HL-60 (cell line): ENCODE measurements around the gene RRP7A.

Source experiments
- DNase-seq, 2 experiments: peaks; one replicate each; pipeline ENCODE4 v3.0.0-alpha.2; 2010 to 2020; ENCODE audit warnings: low read depth in 1 of 2, low spot score in 1 of 2
- H3K27ac ChIP-seq: fragments of 250-450 bp; sonication (Bioruptor Pico); replicated peaks from 2 replicates; pipeline ENCODE4 v1.5.1; 2020; ENCODE audit warnings: mild to moderate bottlenecking, moderate library complexity
- H3K27me3 ChIP-seq: fragments of 250-450 bp; sonication (Bioruptor Pico); 2 replicates; pipeline ENCODE4 v1.5.1; 2021; ENCODE audit warnings: mild to moderate bottlenecking, moderate library complexity; ENCODE audit not compliant: insufficient read depth, poor library complexity, severe bottlenecking
- H3K4me3 ChIP-seq: replicated peaks from 2 replicates; pipeline ENCODE4 v1.5.1; 2011; ENCODE audit warnings: mild to moderate bottlenecking, control low read depth, low read length; ENCODE audit not compliant: insufficient read depth
- GABPA ChIP-seq: IDR thresholded peaks from 2 replicates; pipeline ENCODE4 v1.6.1; 2012; ENCODE audit warnings: low read depth
- POLR2AphosphoS5 ChIP-seq: IDR thresholded peaks from 2 replicates; pipeline ENCODE4 v1.6.1; 2012; ENCODE audit warnings: low read depth
- SPI1 ChIP-seq: IDR thresholded peaks from 2 replicates; pipeline ENCODE4 v1.6.1; 2012; ENCODE audit warnings: low read depth, mild to moderate bottlenecking, borderline replicate concordance
- TF ChIP-seq, protein P1 (sequence below): IDR thresholded peaks from 2 replicates; pipeline ENCODE4 v1.6.1; 2012; ENCODE audit warnings: low read depth; ENCODE audit not compliant: insufficient replicate concordance
- TF ChIP-seq, protein P2 (sequence below): IDR thresholded peaks from one replicate; pipeline ENCODE4 v1.5.1; 2011; ENCODE audit warnings: low read length, control low read depth, inconsistent platforms; ENCODE audit not compliant: insufficient read depth

Gene RRP7A

DNA sequence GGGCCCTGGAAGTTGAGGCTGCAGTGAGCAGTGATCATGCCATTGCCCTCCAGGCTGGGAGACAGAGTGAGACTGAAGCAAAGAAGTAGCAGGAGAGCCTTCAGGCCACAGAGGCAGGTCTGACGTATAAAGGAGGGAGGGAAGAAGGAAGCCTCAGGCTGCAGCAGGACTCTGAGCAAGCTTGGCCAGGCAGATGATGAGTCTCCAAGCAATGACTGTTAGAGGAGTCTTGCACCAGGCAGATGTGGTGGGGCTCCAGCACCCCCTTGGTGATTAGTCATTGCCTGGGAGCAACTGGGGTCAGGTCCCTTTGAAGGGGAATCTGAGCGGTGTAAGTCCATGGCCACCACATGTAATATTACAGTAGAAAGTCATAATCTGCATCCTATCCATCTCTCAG lies 50.8 kb downstream of the RRP7A start:
- peaks cover 3% of the 10 kb centered on the region for H3K27me3 ChIP-seq
- DNase-seq: no peak
- no peak overlapping the region for H3K27ac ChIP-seq
- no peak overlapping the region for H3K4me3 ChIP-seq
- TF ChIP-seq SPI1: no peak
- TF ChIP-seq, protein P1, sequence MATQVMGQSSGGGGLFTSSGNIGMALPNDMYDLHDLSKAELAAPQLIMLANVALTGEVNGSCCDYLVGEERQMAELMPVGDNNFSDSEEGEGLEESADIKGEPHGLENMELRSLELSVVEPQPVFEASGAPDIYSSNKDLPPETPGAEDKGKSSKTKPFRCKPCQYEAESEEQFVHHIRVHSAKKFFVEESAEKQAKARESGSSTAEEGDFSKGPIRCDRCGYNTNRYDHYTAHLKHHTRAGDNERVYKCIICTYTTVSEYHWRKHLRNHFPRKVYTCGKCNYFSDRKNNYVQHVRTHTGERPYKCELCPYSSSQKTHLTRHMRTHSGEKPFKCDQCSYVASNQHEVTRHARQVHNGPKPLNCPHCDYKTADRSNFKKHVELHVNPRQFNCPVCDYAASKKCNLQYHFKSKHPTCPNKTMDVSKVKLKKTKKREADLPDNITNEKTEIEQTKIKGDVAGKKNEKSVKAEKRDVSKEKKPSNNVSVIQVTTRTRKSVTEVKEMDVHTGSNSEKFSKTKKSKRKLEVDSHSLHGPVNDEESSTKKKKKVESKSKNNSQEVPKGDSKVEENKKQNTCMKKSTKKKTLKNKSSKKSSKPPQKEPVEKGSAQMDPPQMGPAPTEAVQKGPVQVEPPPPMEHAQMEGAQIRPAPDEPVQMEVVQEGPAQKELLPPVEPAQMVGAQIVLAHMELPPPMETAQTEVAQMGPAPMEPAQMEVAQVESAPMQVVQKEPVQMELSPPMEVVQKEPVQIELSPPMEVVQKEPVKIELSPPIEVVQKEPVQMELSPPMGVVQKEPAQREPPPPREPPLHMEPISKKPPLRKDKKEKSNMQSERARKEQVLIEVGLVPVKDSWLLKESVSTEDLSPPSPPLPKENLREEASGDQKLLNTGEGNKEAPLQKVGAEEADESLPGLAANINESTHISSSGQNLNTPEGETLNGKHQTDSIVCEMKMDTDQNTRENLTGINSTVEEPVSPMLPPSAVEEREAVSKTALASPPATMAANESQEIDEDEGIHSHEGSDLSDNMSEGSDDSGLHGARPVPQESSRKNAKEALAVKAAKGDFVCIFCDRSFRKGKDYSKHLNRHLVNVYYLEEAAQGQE: no peak
- TF ChIP-seq, protein P2, sequence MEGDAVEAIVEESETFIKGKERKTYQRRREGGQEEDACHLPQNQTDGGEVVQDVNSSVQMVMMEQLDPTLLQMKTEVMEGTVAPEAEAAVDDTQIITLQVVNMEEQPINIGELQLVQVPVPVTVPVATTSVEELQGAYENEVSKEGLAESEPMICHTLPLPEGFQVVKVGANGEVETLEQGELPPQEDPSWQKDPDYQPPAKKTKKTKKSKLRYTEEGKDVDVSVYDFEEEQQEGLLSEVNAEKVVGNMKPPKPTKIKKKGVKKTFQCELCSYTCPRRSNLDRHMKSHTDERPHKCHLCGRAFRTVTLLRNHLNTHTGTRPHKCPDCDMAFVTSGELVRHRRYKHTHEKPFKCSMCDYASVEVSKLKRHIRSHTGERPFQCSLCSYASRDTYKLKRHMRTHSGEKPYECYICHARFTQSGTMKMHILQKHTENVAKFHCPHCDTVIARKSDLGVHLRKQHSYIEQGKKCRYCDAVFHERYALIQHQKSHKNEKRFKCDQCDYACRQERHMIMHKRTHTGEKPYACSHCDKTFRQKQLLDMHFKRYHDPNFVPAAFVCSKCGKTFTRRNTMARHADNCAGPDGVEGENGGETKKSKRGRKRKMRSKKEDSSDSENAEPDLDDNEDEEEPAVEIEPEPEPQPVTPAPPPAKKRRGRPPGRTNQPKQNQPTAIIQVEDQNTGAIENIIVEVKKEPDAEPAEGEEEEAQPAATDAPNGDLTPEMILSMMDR: no peak
- no peak for TF ChIP-seq GABPA
- TF ChIP-seq POLR2AphosphoS5: no peak

DNA sequence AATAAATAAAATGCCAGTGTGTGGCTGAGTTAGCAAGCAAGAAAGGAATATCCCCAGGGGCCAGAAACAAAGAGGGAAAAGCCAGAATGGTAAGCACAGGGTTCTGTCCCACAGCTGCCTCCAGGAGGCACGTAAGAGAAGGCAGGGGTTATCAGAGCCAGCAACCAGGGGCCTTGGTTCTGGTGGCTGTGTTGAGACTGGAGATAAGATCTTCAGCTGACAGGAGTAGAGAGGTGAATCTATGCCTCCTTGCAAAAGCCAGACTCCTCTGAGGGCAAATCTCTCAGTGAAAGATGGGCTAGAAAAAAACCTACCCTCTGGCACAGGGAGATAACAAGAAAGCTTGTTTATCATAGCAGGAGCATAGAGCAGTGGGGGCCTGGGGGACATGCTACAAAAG lies 57.6 kb downstream of the RRP7A start:
- no peak for DNase-seq
- peaks cover 20% of the 10 kb centered on the region for H3K27me3 ChIP-seq
- no peak overlapping the region for H3K4me3 ChIP-seq
- no peak for TF ChIP-seq POLR2AphosphoS5
- no peak for TF ChIP-seq GABPA
- TF ChIP-seq, protein P1: no peak
- TF ChIP-seq, protein P2: no peak
- no peak for TF ChIP-seq SPI1
- no peak overlapping the region for H3K27ac ChIP-seq

DNA sequence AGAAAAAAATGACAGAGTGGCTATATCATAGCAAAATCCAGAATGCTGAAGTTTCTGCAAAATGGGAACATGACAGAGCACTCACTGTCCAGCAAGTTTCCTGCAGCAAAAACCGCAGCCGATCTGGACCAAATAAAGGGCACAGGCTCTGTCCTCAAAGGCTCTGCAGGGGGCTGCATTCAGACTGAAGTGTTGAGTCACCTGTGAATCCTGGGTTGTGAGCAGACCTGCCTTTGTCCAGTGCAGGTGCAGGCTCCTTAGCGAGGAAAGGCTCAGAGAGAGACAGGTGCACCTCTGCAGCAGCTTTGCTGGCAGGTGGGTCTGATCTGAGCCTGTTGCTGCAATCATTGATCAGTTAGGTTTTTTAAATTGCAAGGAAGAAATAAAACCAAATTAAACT lies 58.1 kb downstream of the RRP7A start:
- no peak for DNase-seq
- peaks cover 20% of the 10 kb centered on the region for H3K27me3 ChIP-seq
- no peak overlapping the region for H3K27ac ChIP-seq
- TF ChIP-seq SPI1 (no peak), GABPA (no peak), POLR2AphosphoS5 (no peak)
- TF ChIP-seq, protein P2: no peak
- TF ChIP-seq, protein P1: no peak
- no peak overlapping the region for H3K4me3 ChIP-seq
